Nephron progenitor cell (in vitro differentiated cells): Measurements from ENCODE around the gene SLC6A1.
"Not testable (repeated sequence)": the region's sequence is repeated elsewhere in the genome, so short reads cannot be mapped to it uniquely, and the experiment has no call there.

Experiments used
- DNase-seq: peaks from one replicate; pipeline ENCODE4 v3.0.0; 2021
- H3K27ac Mint-ChIP-seq: 2 replicates; pipeline ENCODE4 v1.8.0; 2021; ENCODE audit warnings: mild to moderate bottlenecking, moderate library complexity, mixed read lengths
- H3K27me3 Mint-ChIP-seq: 2 replicates; pipeline ENCODE4 v1.8.0; 2021; ENCODE audit warnings: mild to moderate bottlenecking, low read depth, mixed read lengths; ENCODE audit not compliant: poor library complexity
- H3K36me3 Mint-ChIP-seq: 2 replicates; pipeline ENCODE4 v1.8.0; 2021; ENCODE audit warnings: low read depth, mixed read lengths
- H3K4me1 Mint-ChIP-seq: 2 replicates; pipeline ENCODE4 v1.8.0; 2021; ENCODE audit warnings: mixed read lengths
- H3K4me3 Mint-ChIP-seq: 2 replicates; pipeline ENCODE4 v1.8.0; 2021; ENCODE audit warnings: mild to moderate bottlenecking, moderate library complexity, mixed read lengths
- H3K9me3 Mint-ChIP-seq: 2 replicates; pipeline ENCODE4 v1.8.0; 2021; ENCODE audit warnings: mild to moderate bottlenecking, moderate library complexity, mixed read lengths
- CTCF ChIP-seq: fragments of 200-600 bp; sonication (generic); IDR thresholded peaks from 2 replicates; pipeline ENCODE4 v1.5.0; 2021; ENCODE audit warnings: antibody characterized with exemption

Gene SLC6A1

GRCh38 chr3:11074011-11074410 is 81.5 kb downstream of the SLC6A1 start:
- H3K36me3 Mint-ChIP-seq, result no peaks in the 10 kb centered on the region
- DNase-seq, result no peak
- H3K27me3 Mint-ChIP-seq, result peaks cover 26% of the 10 kb centered on the region
- H3K9me3 Mint-ChIP-seq, result peaks cover 33% of the 10 kb centered on the region
- H3K4me1 Mint-ChIP-seq, result no peaks in the 10 kb centered on the region
- TF ChIP-seq CTCF, result no peak
- no peak overlapping the region for H3K4me3 Mint-ChIP-seq
- no peak overlapping the region for H3K27ac Mint-ChIP-seq

GRCh38 chr3:11074451-11074850 is 81.9 kb downstream of the SLC6A1 start:
- Mint-ChIP-seq H3K27me3 (peaks cover 30% of the 10 kb centered on the region), H3K9me3 (peaks cover 33% of the 10 kb centered on the region), H3K27ac (no peak overlapping the region), H3K36me3 (no peaks in the 10 kb centered on the region), H3K4me1 (no peaks in the 10 kb centered on the region), H3K4me3 (no peak overlapping the region)
- no peak for DNase-seq
- no peak for TF ChIP-seq CTCF

- H3K36me3 Mint-ChIP-seq, H3K27ac Mint-ChIP-seq, H3K4me1 Mint-ChIP-seq, DNase-seq, H3K4me3 Mint-ChIP-seq: not testable (repeated sequence)
- Mint-ChIP-seq H3K9me3 (peaks cover 26% of the 10 kb centered on the region), H3K27me3 (peaks cover 33% of the 10 kb centered on the region)
These were observed 82.6 kb downstream of the SLC6A1 start for GRCh38 chr3:11075122-11075521.

- H3K4me1 Mint-ChIP-seq, result no peaks in the 10 kb centered on the region
These were observed 84.2 kb downstream of the SLC6A1 start for GRCh38 chr3:11076711-11077110.

GRCh38 chr3:11077466-11077865 is 84.9 kb downstream of the SLC6A1 start:
- DNase-seq, result no peak
- Mint-ChIP-seq H3K4me1 (no peaks in the 10 kb centered on the region), H3K4me3 (no peak overlapping the region), H3K36me3 (no peaks in the 10 kb centered on the region), H3K27ac (no peak overlapping the region), H3K9me3 (peaks cover 13% of the 10 kb centered on the region), H3K27me3 (peaks cover 36% of the 10 kb centered on the region)
- no peak for TF ChIP-seq CTCF

More at GRCh38 chr3:11076711-11077110, 84.2 kb downstream of the SLC6A1 start:
- no peak for DNase-seq
- Mint-ChIP-seq H3K36me3 (no peaks in the 10 kb centered on the region), H3K9me3 (peaks cover 17% of the 10 kb centered on the region), H3K4me3 (no peak overlapping the region), H3K27ac (no peak overlapping the region), H3K27me3 (peaks cover 35% of the 10 kb centered on the region)
- TF ChIP-seq CTCF, result no peak

- Mint-ChIP-seq H3K27me3 (peaks cover 30% of the 10 kb centered on the region), H3K36me3 (no peaks in the 10 kb centered on the region), H3K9me3 (peaks cover 12% of the 10 kb centered on the region), H3K4me3 (no peak overlapping the region), H3K4me1 (no peaks in the 10 kb centered on the region), H3K27ac (no peak overlapping the region)
- DNase-seq, result no peak
- TF ChIP-seq CTCF, result no peak
These were observed 86.4 kb downstream of the SLC6A1 start for GRCh38 chr3:11078826-11079515.
